ENCODE results near the gene CCDC181.

Gene CCDC181

DNA sequence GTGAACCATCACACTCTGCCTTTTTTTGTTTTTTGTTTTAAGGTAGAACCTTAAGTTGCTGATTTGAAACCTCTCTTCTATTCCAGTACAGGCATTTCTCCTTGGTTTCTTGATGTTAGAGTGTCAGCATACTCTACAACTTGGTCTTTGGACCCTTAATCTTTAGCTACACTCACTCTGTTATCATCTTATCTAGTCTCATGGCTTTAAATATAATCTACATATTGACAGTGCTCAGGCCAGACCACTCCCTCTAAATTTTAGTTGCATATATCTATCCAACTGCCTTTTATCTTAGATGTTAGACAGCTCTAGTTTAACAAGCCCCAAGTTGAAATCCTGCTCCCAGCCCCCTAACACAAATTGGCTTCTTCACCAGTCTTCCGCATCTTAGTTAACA lies 81.8 kb downstream of the CCDC181 start:
- H3K27ac ChIP-seq (ENCODE audit: insufficient read depth, low read length, poor library complexity, severe bottlenecking) = no peak overlapping the region
- no peaks in the 10 kb centered on the region for H3K36me3 ChIP-seq (ENCODE audit: control insufficient read depth, insufficient read depth, low read length)
- no peak for DNase-seq
- H3K4me3 ChIP-seq (ENCODE audit: insufficient read depth, low read depth, low read length, poor library complexity, severe bottlenecking) = no peak overlapping the region
- no peaks in the 10 kb centered on the region for H3K27me3 ChIP-seq (replicated peaks; ENCODE audit: control insufficient read depth, insufficient read depth, low read length, poor library complexity, severe bottlenecking)
- H3K4me1 ChIP-seq (ENCODE audit: control insufficient read depth, insufficient read depth, low read length, poor library complexity, severe bottlenecking) = no peaks in the 10 kb centered on the region
- no peaks in the 10 kb centered on the region for H3K9me3 ChIP-seq (ENCODE audit: control insufficient read depth, low read length)
